ENCODE data around the gene DUS1L.

DNA sequence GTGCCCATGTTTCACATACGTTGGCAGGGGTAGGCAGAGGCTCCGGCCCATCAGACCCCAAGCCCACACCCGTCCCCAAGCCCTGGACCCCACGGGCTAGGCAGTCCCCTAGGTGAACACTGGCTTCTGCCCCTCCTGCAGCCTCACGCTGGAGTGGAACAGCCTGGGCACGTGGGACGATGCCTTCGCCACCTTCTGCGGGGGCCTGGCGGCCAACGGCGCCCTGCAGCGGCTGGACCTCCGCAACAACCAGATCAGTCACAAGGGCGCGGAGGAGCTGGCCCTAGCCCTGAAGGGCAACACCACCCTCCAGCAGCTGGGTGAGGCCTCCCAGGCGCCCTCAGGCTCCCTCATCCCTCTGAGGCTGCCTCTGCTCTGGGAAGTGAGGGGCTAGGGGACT, 40.7 kb downstream of the DUS1L start:
- TF ChIP-seq, protein P1, sequence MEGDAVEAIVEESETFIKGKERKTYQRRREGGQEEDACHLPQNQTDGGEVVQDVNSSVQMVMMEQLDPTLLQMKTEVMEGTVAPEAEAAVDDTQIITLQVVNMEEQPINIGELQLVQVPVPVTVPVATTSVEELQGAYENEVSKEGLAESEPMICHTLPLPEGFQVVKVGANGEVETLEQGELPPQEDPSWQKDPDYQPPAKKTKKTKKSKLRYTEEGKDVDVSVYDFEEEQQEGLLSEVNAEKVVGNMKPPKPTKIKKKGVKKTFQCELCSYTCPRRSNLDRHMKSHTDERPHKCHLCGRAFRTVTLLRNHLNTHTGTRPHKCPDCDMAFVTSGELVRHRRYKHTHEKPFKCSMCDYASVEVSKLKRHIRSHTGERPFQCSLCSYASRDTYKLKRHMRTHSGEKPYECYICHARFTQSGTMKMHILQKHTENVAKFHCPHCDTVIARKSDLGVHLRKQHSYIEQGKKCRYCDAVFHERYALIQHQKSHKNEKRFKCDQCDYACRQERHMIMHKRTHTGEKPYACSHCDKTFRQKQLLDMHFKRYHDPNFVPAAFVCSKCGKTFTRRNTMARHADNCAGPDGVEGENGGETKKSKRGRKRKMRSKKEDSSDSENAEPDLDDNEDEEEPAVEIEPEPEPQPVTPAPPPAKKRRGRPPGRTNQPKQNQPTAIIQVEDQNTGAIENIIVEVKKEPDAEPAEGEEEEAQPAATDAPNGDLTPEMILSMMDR (IDR thresholded peaks at IDR 0.05; ENCODE audit: borderline replicate concordance, extremely low read depth, low read length, poor library complexity, severe bottlenecking): no peak
- no peak for TF ChIP-seq EZH2 (IDR thresholded peaks at IDR 0.05; ENCODE audit: borderline replicate concordance, low read depth, low read length, severe bottlenecking)

All from DND-41 (cell line).